Measurements from ENCODE around the gene F3. TPM values are rescaled to one million over a fixed set of nuclear protein-coding genes. Genes with fewer than 3 reads are reported as not detected.
A peak's percentile ranks its signal among the peaks of the same experiment; 100 is the strongest.

Gene F3
- total RNA-seq, 1 experiment from 2014 or later, result 5.5 TPM

DNA sequence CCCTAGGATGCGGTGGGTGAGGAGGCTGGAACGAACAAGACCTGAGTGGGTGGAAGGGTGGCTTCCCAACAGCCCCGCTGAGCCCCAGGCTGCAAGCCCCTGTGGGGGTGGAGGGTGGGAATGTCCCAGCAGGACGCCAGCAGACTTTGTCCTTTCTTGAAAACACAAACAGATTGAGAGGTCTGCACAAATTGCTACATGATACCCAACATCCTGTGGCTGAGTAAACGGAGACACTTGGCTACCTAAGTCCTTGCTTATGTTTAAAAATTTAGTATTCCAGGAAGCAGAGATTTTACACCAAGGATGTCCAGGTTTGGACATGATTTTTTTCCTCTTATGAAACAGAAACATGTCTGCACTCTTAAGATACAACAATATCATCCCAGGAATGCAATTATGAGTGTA is 11.8 kb upstream of the F3 start:
- DNase-seq (ENCODE audit: low spot score), result no peak

DNA sequence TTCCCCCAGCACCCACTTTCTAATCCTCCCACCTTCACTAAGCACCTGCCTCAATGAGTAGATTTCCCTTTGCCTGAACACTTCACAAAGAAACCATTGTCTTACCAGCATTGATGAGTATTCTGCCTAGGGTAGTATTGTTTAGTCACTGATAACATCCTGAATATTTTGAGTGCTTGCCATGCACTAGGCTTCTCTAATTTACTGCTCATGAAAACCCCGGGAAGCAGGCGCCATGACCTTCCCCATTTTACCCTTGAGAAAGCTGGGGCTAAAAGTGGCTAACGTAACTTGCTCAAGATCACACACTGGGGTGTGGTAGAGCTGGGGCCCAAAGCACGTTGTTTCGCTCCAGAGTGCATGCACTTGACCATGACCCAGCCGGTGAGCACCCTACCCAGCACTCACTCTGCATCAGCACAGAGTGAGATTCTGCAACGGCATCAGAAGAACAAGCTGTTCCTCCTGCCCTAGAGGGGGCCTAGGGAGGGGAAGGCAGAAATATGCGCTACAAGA is 10.6 kb upstream of the F3 start:
- DNase-seq (ENCODE audit: low spot score), result no peak

GRCh38 chr1:94551449-94551848 is 9.9 kb upstream of the F3 start:
- no peak for DNase-seq (ENCODE audit: low spot score)

- no peak for DNase-seq (ENCODE audit: low spot score)
These were observed 9.3 kb upstream of the F3 start for GRCh38 chr1:94550800-94551241.

DNA sequence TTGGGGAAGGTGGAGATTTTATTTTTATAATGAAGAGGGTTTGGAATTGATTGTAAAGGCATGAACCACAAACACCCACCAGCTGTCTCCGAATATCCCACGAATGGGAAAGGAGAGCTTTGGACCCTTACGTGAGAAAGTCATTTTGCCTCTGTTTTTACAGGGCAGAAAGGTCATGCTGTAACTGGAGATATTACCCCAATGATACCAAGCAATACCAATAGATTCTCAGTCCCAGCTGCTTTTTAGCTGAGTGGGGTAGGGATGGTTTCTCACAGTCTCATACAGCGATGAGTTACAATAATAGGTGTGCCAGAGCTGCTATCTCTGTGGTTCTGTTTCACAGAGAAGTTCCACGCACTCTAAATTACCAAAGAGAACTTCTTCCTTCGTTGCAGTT is 8.8 kb upstream of the F3 start:
- DNase-seq (ENCODE audit: low spot score), result no peak

DNA sequence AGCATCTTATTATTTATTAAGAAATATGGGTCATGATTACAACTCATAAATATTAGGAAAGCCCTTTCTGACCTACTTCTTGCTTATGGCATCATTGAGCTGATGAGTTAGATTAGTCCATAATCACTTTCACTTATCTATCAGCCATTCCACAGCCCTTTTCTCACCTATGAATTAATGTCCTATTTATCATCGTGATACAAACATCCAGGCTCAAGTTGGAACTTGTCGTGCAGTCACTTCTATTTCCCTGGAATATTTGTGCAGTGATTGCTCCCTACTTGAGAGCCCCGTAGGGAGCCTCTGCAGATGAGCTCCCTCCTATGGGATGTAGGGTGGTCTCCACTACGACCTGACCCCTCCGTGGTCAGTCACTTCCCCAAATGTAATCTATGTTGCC is 8.1 kb upstream of the F3 start:
- DNase-seq (ENCODE audit: low spot score), result no peak

GRCh38 chr1:94544706-94545490 is 3.3 kb upstream of the F3 start:
- no peak for DNase-seq (ENCODE audit: low spot score)

GRCh38 chr1:94543893-94544635 is 2.5 kb upstream of the F3 start:
- DNase-seq (ENCODE audit: low spot score), result no peak

- no peak for DNase-seq (ENCODE audit: low spot score)
These were observed 1.4 kb upstream of the F3 start for GRCh38 chr1:94543001-94543400.

- DNase-seq (ENCODE audit: low spot score), result no peak
These were observed 720 bp upstream of the F3 start for GRCh38 chr1:94542088-94542870.

- DNase-seq (ENCODE audit: low spot score), result peak; percentile 51
These were observed 916 bp downstream of the F3 start for GRCh38 chr1:94540440-94541245.

- no peak for DNase-seq (ENCODE audit: low spot score)
These were observed 2.1 kb downstream of the F3 start for GRCh38 chr1:94539496-94539895.

DNA sequence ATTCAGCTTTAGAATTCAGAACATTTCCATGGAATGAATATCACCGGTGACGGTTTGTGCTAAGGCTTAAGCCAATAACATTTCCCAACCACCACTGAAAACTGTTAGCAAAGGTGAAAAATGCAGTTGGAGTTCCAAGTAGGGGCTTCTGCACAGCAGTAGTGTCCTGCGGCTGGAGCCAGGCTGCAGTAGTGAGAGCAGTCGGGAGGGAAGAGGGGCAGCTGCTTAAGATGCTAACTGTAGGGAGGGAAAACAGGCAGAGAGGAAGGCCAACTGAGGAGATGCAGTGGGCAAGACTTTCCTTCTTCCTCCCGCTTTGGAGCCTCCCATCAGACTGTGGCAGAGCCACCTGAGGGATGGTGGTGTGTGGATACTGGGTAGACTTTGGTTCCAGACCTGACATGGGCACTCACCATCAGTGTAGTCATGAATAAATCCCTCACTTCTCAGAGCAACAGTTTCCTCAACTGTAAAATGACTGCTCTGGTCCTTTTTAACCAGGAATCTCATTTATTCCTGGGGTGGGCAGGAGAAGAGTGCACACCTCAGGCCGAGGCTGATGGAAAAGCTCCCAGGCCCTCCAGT is 3.2 kb downstream of the F3 start:
- DNase-seq (ENCODE audit: low spot score), result no peak

- no peak for DNase-seq (ENCODE audit: low spot score)
These were observed 4.3 kb downstream of the F3 start for GRCh38 chr1:94537254-94537653.

GRCh38 chr1:94535879-94536278 is 5.7 kb downstream of the F3 start:
- DNase-seq (ENCODE audit: low spot score), result no peak

DNA sequence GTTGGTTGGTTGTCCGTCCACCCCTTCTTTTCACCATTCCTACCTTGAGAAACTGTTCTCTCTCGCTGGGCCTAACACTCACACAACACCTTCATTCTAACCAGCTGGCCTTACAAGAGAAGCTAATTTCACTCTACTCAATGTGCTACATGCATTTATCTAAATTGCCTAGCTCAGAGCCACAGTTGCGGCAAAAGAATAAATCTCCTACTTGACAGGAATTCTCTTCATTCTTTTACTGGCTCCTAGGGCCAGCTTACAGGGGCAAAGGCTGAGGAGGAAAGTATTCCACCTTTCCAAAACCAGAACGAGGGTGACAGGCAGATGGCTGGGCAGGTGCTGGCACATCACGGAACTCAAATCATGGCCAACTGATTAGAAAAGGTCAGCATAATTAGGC is 6.5 kb downstream of the F3 start:
- no peak for DNase-seq (ENCODE audit: low spot score)

DNA sequence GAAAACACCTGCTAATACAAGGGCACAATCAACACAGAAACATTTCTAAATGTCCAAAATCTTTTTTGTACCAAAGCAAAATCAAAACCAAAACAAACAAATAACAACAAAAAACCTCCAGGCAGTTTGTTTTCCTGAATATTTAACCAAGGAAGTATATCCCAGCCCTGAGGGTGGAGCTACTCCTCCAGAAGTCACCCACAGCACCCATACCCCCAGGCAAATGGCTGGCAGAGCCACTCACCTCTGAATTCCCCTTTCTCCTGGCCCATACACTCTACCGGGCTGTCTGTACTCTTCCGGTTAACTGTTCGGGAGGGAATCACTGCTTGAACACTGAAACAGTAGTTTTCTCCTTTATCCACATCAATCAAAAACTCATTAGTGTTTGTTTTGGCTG is 9.5 kb downstream of the F3 start:
- DNase-seq (ENCODE audit: low spot score), result peak; percentile 38

DNA sequence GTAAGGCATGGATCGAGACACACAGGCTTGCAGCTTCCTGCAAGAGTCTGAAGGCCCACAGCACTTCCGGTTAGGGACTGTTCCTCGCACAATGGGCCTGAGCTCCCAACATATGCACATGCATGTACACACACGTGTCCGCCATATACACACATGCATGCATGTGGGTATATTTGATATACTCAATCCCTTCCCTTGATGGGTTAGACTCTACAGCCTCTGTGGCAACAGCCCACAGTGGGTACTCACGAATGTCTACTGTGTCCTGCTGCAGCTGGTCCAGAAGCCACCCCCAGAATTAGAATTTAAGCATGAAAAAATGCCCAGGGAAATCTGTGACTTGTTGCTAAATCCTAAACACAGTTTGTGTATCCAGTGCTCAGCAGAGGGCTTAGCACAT is 9.9 kb downstream of the F3 start:
- DNase-seq (ENCODE audit: low spot score), result no peak

DNA sequence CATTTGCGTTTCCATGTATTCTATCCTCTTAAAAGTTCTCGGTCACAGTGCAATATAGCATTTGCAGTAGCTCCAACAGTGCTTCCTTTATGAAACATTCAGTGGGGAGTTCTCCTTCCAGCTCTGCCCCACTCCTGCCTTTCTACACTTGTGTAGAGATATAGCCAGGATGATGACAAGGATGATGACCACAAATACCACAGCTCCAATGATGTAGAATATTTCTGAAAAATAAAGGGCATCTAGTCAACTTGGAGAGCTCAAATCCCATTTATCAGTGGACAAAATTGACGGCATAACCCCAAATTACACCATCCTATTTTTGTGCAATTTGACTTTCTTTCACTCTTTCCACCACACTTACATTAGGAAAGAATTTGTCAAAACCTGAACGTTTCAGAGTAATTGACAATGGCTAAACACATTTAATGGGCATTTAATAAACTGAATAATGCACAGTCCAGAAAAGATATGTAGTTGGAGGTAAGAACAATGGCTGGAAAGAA is 11.1 kb downstream of the F3 start:
- DNase-seq (ENCODE audit: low spot score), result no peak

DNA sequence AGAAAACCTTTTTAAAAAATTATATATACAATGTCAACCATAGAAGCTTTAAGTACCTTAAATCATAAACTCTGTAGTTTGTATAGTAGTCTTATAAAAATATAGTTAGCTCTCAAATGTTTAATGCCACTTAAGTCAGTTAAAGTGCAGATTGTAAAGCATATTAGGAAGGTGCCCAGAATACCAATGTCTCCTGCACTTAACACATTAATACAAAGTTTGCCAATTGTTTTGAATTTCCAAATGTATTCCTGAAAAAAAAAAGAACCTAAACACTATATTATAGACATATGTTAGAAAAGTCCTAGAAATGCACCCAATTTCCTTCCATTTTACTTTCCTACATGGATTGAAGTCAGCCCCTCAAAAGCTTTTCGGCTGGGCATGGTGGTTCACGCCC is 12.1 kb downstream of the F3 start:
- DNase-seq (ENCODE audit: low spot score), result no peak

- DNase-seq (ENCODE audit: low spot score), result no peak
These were observed 12.7 kb downstream of the F3 start for GRCh38 chr1:94528826-94529225.
